ENCODE measurements around the gene DNAI4.

DNA sequence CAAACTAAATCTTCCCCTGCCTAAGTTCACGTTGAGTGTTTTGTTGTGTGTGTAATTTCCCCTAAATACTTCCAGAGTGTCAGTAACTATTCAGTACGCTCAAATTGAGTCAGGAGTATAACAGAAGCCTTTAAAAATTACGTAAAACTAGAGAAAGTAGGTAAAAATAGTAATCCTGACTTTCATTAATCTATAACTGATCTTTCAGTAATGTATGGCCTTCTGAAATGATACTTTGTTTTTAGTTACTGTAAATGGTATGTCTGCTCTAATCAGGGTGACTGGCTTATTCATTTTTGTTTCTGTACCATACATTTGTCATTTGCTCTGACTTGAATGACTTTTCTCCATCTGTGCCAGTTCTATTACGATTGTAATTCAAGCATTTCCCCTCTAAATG, 29.6 kb upstream of the DNAI4 start:
- TF ChIP-seq, protein P1, sequence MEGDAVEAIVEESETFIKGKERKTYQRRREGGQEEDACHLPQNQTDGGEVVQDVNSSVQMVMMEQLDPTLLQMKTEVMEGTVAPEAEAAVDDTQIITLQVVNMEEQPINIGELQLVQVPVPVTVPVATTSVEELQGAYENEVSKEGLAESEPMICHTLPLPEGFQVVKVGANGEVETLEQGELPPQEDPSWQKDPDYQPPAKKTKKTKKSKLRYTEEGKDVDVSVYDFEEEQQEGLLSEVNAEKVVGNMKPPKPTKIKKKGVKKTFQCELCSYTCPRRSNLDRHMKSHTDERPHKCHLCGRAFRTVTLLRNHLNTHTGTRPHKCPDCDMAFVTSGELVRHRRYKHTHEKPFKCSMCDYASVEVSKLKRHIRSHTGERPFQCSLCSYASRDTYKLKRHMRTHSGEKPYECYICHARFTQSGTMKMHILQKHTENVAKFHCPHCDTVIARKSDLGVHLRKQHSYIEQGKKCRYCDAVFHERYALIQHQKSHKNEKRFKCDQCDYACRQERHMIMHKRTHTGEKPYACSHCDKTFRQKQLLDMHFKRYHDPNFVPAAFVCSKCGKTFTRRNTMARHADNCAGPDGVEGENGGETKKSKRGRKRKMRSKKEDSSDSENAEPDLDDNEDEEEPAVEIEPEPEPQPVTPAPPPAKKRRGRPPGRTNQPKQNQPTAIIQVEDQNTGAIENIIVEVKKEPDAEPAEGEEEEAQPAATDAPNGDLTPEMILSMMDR (IDR thresholded peaks at IDR 0.05), result no peak
- TF ChIP-seq EP300 (IDR thresholded peaks at IDR 0.05), result no peak
- no peak for TF ChIP-seq POLR2A (IDR thresholded peaks at IDR 0.05)

Measured in tibial nerve (tissue), 4 donors.